Thymus (tissue), 11 donors: ENCODE measurements around the gene NINL. TPM values are rescaled to one million over a fixed set of nuclear protein-coding genes. Genes with fewer than 3 reads are reported as not detected.

Experiments used
- DNase-seq, 9 donors: peaks; one replicate each; pipeline ENCODE4 v3.0.0-alpha.2; 2013; ENCODE audit warnings: low spot score in 9 of 9, low read depth in 6 of 9, missing footprints in 1 of 9
- H3K27ac ChIP-seq, 2 donors: one replicate each; pipeline ENCODE4 v1.5.1; 2013; ENCODE audit warnings: control low read depth in 1 of 2, low read depth in 1 of 2, low read length in 1 of 2, mild to moderate bottlenecking in 1 of 2, moderate library complexity in 1 of 2
- H3K27me3 ChIP-seq, 2 donors: one replicate each; pipeline ENCODE4 v1.5.1; 2013; ENCODE audit warnings: low read length in 1 of 2; ENCODE audit not compliant: control insufficient read depth in 2 of 2, insufficient read depth in 1 of 2
- H3K36me3 ChIP-seq, 2 donors: one replicate each; pipeline ENCODE4 v1.5.1; 2013; ENCODE audit warnings: low read length in 1 of 2, mild to moderate bottlenecking in 1 of 2, moderate library complexity in 1 of 2; ENCODE audit not compliant: control insufficient read depth in 2 of 2, insufficient read depth in 2 of 2
- H3K4me1 ChIP-seq, 2 donors: one replicate each; pipeline ENCODE4 v1.5.1; 2013; ENCODE audit warnings: low read length in 2 of 2; ENCODE audit not compliant: control insufficient read depth in 2 of 2, insufficient read depth in 2 of 2
- H3K4me3 ChIP-seq, 2 donors: one replicate each; pipeline ENCODE4 v1.5.1; 2013; ENCODE audit warnings: low read length in 2 of 2, control low read depth in 1 of 2, mild to moderate bottlenecking in 1 of 2
- H3K9me3 ChIP-seq, 2 donors: one replicate each; pipeline ENCODE4 v1.5.1; 2013; ENCODE audit warnings: low read length in 1 of 2, mild to moderate bottlenecking in 1 of 2; ENCODE audit not compliant: control insufficient read depth in 2 of 2, insufficient read depth in 1 of 2
- WGBS: extraction: QIAGEN DNeasy Blood & Tissue Kit; methylation state at CpG from one replicate; pipeline ENCODE4 v1.1.7; 2013; 5-methylcytosine and 5-hydroxymethylcytosine counted together
- polyA plus RNA-seq: library from polyadenylated mRNA; stranded (reverse); fragments of 200-250 nt; gene quantifications from one replicate; pipeline ENCODE4 v1.2.3, GENCODE V29; 2013
- total RNA-seq: library from RNA; stranded (reverse); fragments of 120-200 nt; gene quantifications from one replicate; pipeline ENCODE4 v1.2.4, GENCODE V29; 2013
- donor health status: healthy.

The NINL gene
- total and polyA plus RNA-seq, 2 donors = 14.1 to 28.5 TPM

GRCh38 chr20:25424536-25424935, 160.8 kb downstream of the NINL start:
- DNase-seq = no peak
- WGBS = 98% methylated on average over 3 of the region's 3 CpGs
- Histone ChIP-seq H3K36me3 (peaks cover 3 to 5% of the 10 kb centered on the region in 2 donors), H3K4me3 (no peak overlapping the region), H3K27me3 (no peaks in the 10 kb centered on the region), H3K27ac (no peak overlapping the region), H3K4me1 (no peaks in the 10 kb centered on the region), H3K9me3 (no peaks in the 10 kb centered on the region)

DNA sequence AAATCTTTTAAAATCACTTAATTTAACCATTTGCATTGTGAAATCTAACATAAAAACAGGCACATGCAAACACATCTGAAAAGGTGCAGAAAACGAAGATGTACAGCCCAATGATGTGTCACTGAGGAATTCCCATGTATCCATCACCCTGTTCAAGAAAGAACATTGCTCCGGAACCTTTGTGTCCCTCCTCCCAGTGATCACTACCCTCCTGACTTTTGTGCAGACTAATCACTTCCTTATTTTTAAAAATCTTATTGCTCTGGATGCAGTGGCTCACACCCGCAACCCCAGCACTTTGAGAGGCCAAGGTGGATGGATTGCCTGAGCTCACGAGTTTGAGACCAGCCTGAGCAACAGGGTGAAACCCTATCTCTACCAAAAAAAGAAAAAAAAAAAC, 163.3 kb downstream of the NINL start:
- no peak for DNase-seq
- WGBS = 96% methylated on average over 4 of the region's 4 CpGs
- no peak overlapping the region for H3K27ac ChIP-seq
- no peak overlapping the region for H3K4me3 ChIP-seq
- no peaks in the 10 kb centered on the region for H3K27me3 ChIP-seq
- H3K36me3 ChIP-seq = peaks cover 11% of the 10 kb centered on the region in 2 donors
- no peaks in the 10 kb centered on the region for H3K9me3 ChIP-seq
- H3K4me1 ChIP-seq = no peaks in the 10 kb centered on the region

DNA sequence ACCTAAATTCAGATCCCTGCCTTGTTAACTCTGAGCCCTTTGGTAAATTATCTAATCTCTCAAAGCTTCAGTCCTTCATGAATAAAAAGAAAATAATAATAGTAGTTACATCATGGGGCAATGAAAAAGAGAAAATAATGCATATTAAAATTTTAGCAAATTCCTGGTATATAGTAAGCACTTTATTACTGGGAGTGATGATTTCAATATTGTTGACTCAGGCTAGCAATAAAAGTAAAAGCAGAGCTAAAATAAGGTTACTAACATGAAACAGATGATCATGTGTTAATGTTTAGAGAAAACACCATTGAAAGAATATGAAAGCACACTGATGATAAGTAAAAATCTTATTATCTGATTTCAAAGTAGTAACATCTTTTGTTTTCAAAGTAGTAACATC, 164.2 kb downstream of the NINL start:
- DNase-seq = no peak
- H3K36me3 ChIP-seq = peaks cover 6 to 11% of the 10 kb centered on the region in 2 donors
- no peak overlapping the region for H3K4me3 ChIP-seq
- no peaks in the 10 kb centered on the region for H3K4me1 ChIP-seq
- no peaks in the 10 kb centered on the region for H3K9me3 ChIP-seq
- H3K27me3 ChIP-seq = no peaks in the 10 kb centered on the region
- H3K27ac ChIP-seq = no peak overlapping the region

GRCh38 chr20:25418776-25419175, 166.6 kb downstream of the NINL start:
- H3K4me1 ChIP-seq = no peaks in the 10 kb centered on the region
- no peak overlapping the region for H3K4me3 ChIP-seq
- DNase-seq = no peak
- H3K27ac ChIP-seq = no peak overlapping the region
- H3K36me3 ChIP-seq = peaks cover 6 to 8% of the 10 kb centered on the region in 2 donors
- 96% methylated on average over 1 of the region's 1 CpG for WGBS
- H3K27me3 ChIP-seq = no peaks in the 10 kb centered on the region
- no peaks in the 10 kb centered on the region for H3K9me3 ChIP-seq

DNA sequence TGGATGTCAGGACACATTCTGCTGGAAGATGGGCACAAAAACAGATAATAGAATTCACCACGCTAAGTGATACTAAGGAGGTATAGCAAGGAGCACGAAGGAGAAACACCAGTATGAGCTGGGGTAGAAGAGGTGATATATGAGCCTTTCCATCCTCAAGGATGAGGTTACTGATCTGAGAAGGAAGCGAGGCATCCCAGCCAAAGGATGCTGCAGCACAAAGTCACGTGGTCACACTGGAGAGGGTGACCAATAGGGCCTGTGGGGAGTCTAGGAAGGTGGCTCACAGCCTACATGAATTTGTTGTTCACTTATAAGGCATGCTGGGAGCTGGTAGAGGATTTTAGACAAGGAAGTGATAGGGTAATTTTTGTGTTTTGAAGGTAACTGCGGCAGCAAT, 176.4 kb downstream of the NINL start:
- Histone ChIP-seq H3K4me3 (peak overlapping the region in 1 of 2 donors; percentile 74), H3K4me1 (peaks cover 7 to 13% of the 10 kb centered on the region in 2 donors), H3K36me3 (peaks cover 3 to 4% of the 10 kb centered on the region in 2 donors), H3K27ac (no peak overlapping the region), H3K27me3 (no peaks in the 10 kb centered on the region), H3K9me3 (no peaks in the 10 kb centered on the region)
- no peak for DNase-seq
- WGBS = 97% methylated on average over 5 of the region's 5 CpGs

GRCh38 chr20:25408170-25408547, 177.2 kb downstream of the NINL start:
- peaks cover 3 to 4% of the 10 kb centered on the region in 2 donors for H3K36me3 ChIP-seq
- peaks cover 7 to 13% of the 10 kb centered on the region in 2 donors for H3K4me1 ChIP-seq
- H3K27me3 ChIP-seq = no peaks in the 10 kb centered on the region
- 5% methylated on average over 4 of the region's 4 CpGs for WGBS
- no peak overlapping the region for H3K27ac ChIP-seq
- no peak for DNase-seq
- H3K4me3 ChIP-seq = peak overlapping the region; percentile 74 to 82
- H3K9me3 ChIP-seq = peaks cover under 1 to 5% of the 10 kb centered on the region in 2 donors

- Histone ChIP-seq H3K4me3 (peak within 1 kb of the TSS; percentile 74 to 82), H3K9me3 (peaks cover 6 to 11% of the 10 kb centered on the region in 2 donors), H3K27me3 (no peaks in the 10 kb centered on the region), H3K4me1 (peaks cover 7 to 13% of the 10 kb centered on the region in 2 donors), H3K27ac (peak within 1 kb of the TSS; percentile 12 to 42), H3K36me3 (peaks cover 3 to 4% of the 10 kb centered on the region in 2 donors)
- DNase-seq = peak in 8 of 9 donors; percentile 71 to 91 (median 74)
- WGBS = 1% methylated on average over 56 of the region's 56 CpGs
These were observed 177.8 kb downstream of the NINL start, which contains the start of gene GINS1 for GRCh38 chr20:25407311-25408169. Gene GINS1 (plus strand): TSS chr20:25407673. CDS start chr20:25407821, 148 bp downstream.

Other genes starting within 250 kb of the NINL start
- gene ABHD12, start 194.7 kb downstream of the NINL start, total RNA-seq = 16.5 TPM
- 28.8 TPM for gene ABHD12, start 194.7 kb downstream of the NINL start, polyA plus RNA-seq
- gene GINS1, start 177.9 kb downstream of the NINL start, total RNA-seq = 15.7 TPM
- 1.8 TPM for gene GINS1, start 177.9 kb downstream of the NINL start, polyA plus RNA-seq
- gene NANP, start 38.5 kb upstream of the NINL start, total RNA-seq = 3.7 TPM
- gene NANP, start 38.5 kb upstream of the NINL start, polyA plus RNA-seq = 2.9 TPM
- 16.9 TPM for gene ZNF337, start 111.3 kb upstream of the NINL start, total RNA-seq
- gene ZNF337, start 111.3 kb upstream of the NINL start, polyA plus RNA-seq = 35.6 TPM